ENCODE measurements around the gene LRRC59. TPM values are rescaled to one million over a fixed set of nuclear protein-coding genes. Genes with fewer than 3 reads are reported as not detected.

Gene LRRC59
- polyA plus RNA-seq, 1 donor from 2014 or later, result 67.2 TPM

GRCh38 chr17:50394711-50395110 lies 2.6 kb downstream of the LRRC59 start:
- Histone ChIP-seq H3K4me2 (ENCODE audit: low read length) (no peak overlapping the region), H3K36me3 (ENCODE audit: insufficient read depth, low read length) (no peaks in the 10 kb centered on the region), H3K79me2 (replicated peaks; ENCODE audit: insufficient read depth, low read length) (peaks cover 15% of the 10 kb centered on the region), H2AFZ (ENCODE audit: low read depth, low read length) (no peak overlapping the region), H3K27ac (ENCODE audit: low read length) (no peak overlapping the region), H3K9me2 (ENCODE audit: insufficient read depth, low read length) (no peaks in the 10 kb centered on the region), H3K27me3 (ENCODE audit: insufficient read depth, low read depth, low read length) (no peaks in the 10 kb centered on the region), H3K4me3 (ENCODE audit: low read length) (no peak overlapping the region), H4K20me1 (ENCODE audit: insufficient read depth) (no peaks in the 10 kb centered on the region), H3K9me3 (ENCODE audit: low read length) (no peaks in the 10 kb centered on the region), H3F3A (ENCODE audit: insufficient read depth, low read length, poor library complexity, severe bottlenecking) (no peaks in the 10 kb centered on the region), H3K9ac (ENCODE audit: low read length) (no peak overlapping the region)
- TF ChIP-seq RAD21 (conservative IDR thresholded peaks at IDR 0.05) (no peak), CTCF (IDR thresholded peaks at IDR 0.05; ENCODE audit: poor library complexity, severe bottlenecking) (no peak), TAF1 (IDR thresholded peaks at IDR 0.05; ENCODE audit: low read depth) (no peak), REST (IDR thresholded peaks at IDR 0.05; ENCODE audit: borderline replicate concordance) (no peak), MXI1 (conservative IDR thresholded peaks at IDR 0.05; ENCODE audit: poor library complexity, severe bottlenecking) (no peak), SMC3 (conservative IDR thresholded peaks at IDR 0.05; ENCODE audit: poor library complexity) (no peak), EZH2 (IDR thresholded peaks at IDR 0.05; ENCODE audit: borderline replicate concordance, insufficient read depth, low read length, poor library complexity, severe bottlenecking) (no peak), POLR2AphosphoS5 (IDR thresholded peaks at IDR 0.05) (no peak), EP300 (conservative IDR thresholded peaks at IDR 0.05; ENCODE audit: poor library complexity, severe bottlenecking) (no peak)

- H3K9me3 ChIP-seq (ENCODE audit: low read length), result no peaks in the 10 kb centered on the region
- H3K27me3 ChIP-seq (ENCODE audit: insufficient read depth, low read depth, low read length), result no peaks in the 10 kb centered on the region
- no peaks in the 10 kb centered on the region for H3K9me2 ChIP-seq (ENCODE audit: insufficient read depth, low read length)
- H3K4me2 ChIP-seq (ENCODE audit: low read length), result no peak overlapping the region
- no peaks in the 10 kb centered on the region for H3K36me3 ChIP-seq (ENCODE audit: insufficient read depth, low read length)
- H4K20me1 ChIP-seq (ENCODE audit: insufficient read depth), result no peaks in the 10 kb centered on the region
- no peak for TF ChIP-seq MXI1 (conservative IDR thresholded peaks at IDR 0.05; ENCODE audit: poor library complexity, severe bottlenecking)
- no peak for TF ChIP-seq REST (IDR thresholded peaks at IDR 0.05; ENCODE audit: borderline replicate concordance)
- no peak for TF ChIP-seq SMC3 (conservative IDR thresholded peaks at IDR 0.05; ENCODE audit: poor library complexity)
- TF ChIP-seq RAD21 (conservative IDR thresholded peaks at IDR 0.05), result no peak
- TF ChIP-seq EP300 (conservative IDR thresholded peaks at IDR 0.05; ENCODE audit: poor library complexity, severe bottlenecking), result no peak
- TF ChIP-seq POLR2AphosphoS5 (IDR thresholded peaks at IDR 0.05), result no peak
- TF ChIP-seq EZH2 (IDR thresholded peaks at IDR 0.05; ENCODE audit: borderline replicate concordance, insufficient read depth, low read length, poor library complexity, severe bottlenecking), result no peak
- TF ChIP-seq CTCF (IDR thresholded peaks at IDR 0.05; ENCODE audit: poor library complexity, severe bottlenecking), result no peak
- TF ChIP-seq TAF1 (IDR thresholded peaks at IDR 0.05; ENCODE audit: low read depth), result no peak
- no peak overlapping the region for H2AFZ ChIP-seq (ENCODE audit: low read depth, low read length)
- H3K79me2 ChIP-seq (replicated peaks; ENCODE audit: insufficient read depth, low read length), result peaks cover 15% of the 10 kb centered on the region
- no peak overlapping the region for H3K4me3 ChIP-seq (ENCODE audit: low read length)
- no peak overlapping the region for H3K27ac ChIP-seq (ENCODE audit: low read length)
- H3K9ac ChIP-seq (ENCODE audit: low read length), result no peak overlapping the region
- H3F3A ChIP-seq (ENCODE audit: insufficient read depth, low read length, poor library complexity, severe bottlenecking), result no peaks in the 10 kb centered on the region
Measured at GRCh38 chr17:50393700-50394099, 3.6 kb downstream of the LRRC59 start.

Data from neural cell (in vitro differentiated cells).